Tibial nerve (tissue), 4 donors: ENCODE results near the gene GPR158.

Experiments used
- EP300 ChIP-seq, 2 donors: sonication (generic); formaldehyde crosslinking; IDR thresholded peaks; one replicate each; pipeline ENCODE4 v1.6.1; 2017; ENCODE audit warnings: antibody characterized with exemption in 2 of 2, mild to moderate bottlenecking in 1 of 2
- TF ChIP-seq, protein P1 (sequence below), 5 experiments: fragments of 200-600 bp in 3 of 5; fragments of 450-650 bp in 2 of 5; sonication (generic) in 3 of 5; IDR thresholded peaks; one replicate each; pipeline ENCODE4 v1.5.1; 2016 to 2019; ENCODE audit warnings: antibody characterized with exemption in 5 of 5, mild to moderate bottlenecking in 3 of 5, moderate library complexity in 2 of 5

DNA sequence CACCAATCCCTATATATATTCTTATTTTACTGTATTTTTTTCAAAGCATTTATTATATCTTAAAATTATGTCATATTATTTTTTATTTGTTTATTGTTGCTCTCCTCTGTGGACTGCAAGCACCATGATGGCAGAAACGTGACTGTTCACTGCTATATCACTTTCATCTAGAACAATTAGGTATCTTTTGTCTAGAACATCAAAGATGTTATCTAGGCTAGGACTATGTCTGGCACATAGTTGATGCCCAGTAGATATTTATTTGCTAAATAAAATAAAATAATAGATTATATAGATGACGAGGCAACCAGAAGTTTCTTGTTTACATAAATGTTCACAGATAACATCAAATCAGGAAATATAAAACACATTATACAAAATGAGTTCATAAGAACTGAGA, 12.4 kb upstream of the GPR158 start:
- TF ChIP-seq, protein P1, sequence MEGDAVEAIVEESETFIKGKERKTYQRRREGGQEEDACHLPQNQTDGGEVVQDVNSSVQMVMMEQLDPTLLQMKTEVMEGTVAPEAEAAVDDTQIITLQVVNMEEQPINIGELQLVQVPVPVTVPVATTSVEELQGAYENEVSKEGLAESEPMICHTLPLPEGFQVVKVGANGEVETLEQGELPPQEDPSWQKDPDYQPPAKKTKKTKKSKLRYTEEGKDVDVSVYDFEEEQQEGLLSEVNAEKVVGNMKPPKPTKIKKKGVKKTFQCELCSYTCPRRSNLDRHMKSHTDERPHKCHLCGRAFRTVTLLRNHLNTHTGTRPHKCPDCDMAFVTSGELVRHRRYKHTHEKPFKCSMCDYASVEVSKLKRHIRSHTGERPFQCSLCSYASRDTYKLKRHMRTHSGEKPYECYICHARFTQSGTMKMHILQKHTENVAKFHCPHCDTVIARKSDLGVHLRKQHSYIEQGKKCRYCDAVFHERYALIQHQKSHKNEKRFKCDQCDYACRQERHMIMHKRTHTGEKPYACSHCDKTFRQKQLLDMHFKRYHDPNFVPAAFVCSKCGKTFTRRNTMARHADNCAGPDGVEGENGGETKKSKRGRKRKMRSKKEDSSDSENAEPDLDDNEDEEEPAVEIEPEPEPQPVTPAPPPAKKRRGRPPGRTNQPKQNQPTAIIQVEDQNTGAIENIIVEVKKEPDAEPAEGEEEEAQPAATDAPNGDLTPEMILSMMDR (IDR thresholded peaks at IDR 0.05) = no peak
- no peak for TF ChIP-seq EP300 (IDR thresholded peaks at IDR 0.05)
